HG03565 (cell line): ENCODE measurements around the gene MEI4.

Experiments
- ATAC-seq: cut with Tn5 transposase; IDR thresholded peaks from one replicate; pipeline ENCODE4 v1.9.1; 2021; ENCODE audit warnings: mild to moderate bottlenecking, moderate library complexity; ENCODE audit not compliant: unreplicated experiment

MEI4 gene

GRCh38 chr6:77930382-77930781, 277.5 kb downstream of the MEI4 start:
- ATAC-seq = no peak

GRCh38 chr6:77930952-77931351, 278.1 kb downstream of the MEI4 start:
- no peak for ATAC-seq

- no peak for ATAC-seq
These were observed 309.2 kb downstream of the MEI4 start for GRCh38 chr6:77962070-77962469.

- ATAC-seq = no peak
These were observed 312.6 kb downstream of the MEI4 start for GRCh38 chr6:77965449-77965848.

GRCh38 chr6:77972334-77972733, 319.5 kb downstream of the MEI4 start:
- ATAC-seq = no peak
